Stomach smooth muscle (tissue), 2 donors: ENCODE results near the gene ZMYND15.

Source experiments
- H3K27ac ChIP-seq: one replicate; pipeline ENCODE4 v1.7.0; 2013; ENCODE audit warnings: mild to moderate bottlenecking, low read length, inconsistent platforms
- H3K27me3 ChIP-seq, 2 donors: one replicate each; pipeline ENCODE4 v1.7.0; 2013; ENCODE audit warnings: low read length in 2 of 2; ENCODE audit not compliant: insufficient read depth in 2 of 2, control insufficient read depth in 1 of 2
- H3K36me3 ChIP-seq, 2 donors: one replicate each; pipeline ENCODE4 v1.7.0; 2013; ENCODE audit warnings: low read length in 2 of 2; ENCODE audit not compliant: control insufficient read depth in 2 of 2, insufficient read depth in 2 of 2
- H3K4me1 ChIP-seq: one replicate; pipeline ENCODE4 v1.7.0; 2013; ENCODE audit warnings: low read length; ENCODE audit not compliant: control insufficient read depth, insufficient read depth
- H3K4me3 ChIP-seq, 2 donors: one replicate each; pipeline ENCODE4 v1.7.0; 2013; ENCODE audit warnings: low read length in 2 of 2
- H3K9ac ChIP-seq, 2 donors: one replicate each; pipeline ENCODE4 v1.7.0; 2013; ENCODE audit warnings: low read length in 2 of 2, mild to moderate bottlenecking in 1 of 2
- H3K9me3 ChIP-seq, 2 donors: one replicate each; pipeline ENCODE4 v1.7.0; 2013; ENCODE audit warnings: low read length in 2 of 2; ENCODE audit not compliant: control insufficient read depth in 2 of 2
- donor health status: healthy.
- donor health status: Pancreatic carcinoma.

Gene ZMYND15

GRCh38 chr17:4768298-4768697 is 28.7 kb downstream of the ZMYND15 start:
- Histone ChIP-seq H3K4me1 (no peaks in the 10 kb centered on the region), H3K27me3 (peaks cover 2 to 3% of the 10 kb centered on the region in 2 donors), H3K9ac (no peak overlapping the region), H3K9me3 (no peaks in the 10 kb centered on the region), H3K27ac (no peak overlapping the region), H3K4me3 (no peak overlapping the region), H3K36me3 (no peaks in the 10 kb centered on the region)

- H3K4me1 ChIP-seq: no peaks in the 10 kb centered on the region
- no peaks in the 10 kb centered on the region for H3K36me3 ChIP-seq
- no peak overlapping the region for H3K4me3 ChIP-seq
- H3K27me3 ChIP-seq: peaks cover 2 to 3% of the 10 kb centered on the region in 2 donors
- H3K9me3 ChIP-seq: no peaks in the 10 kb centered on the region
- H3K27ac ChIP-seq: no peak overlapping the region
- H3K9ac ChIP-seq: no peak overlapping the region
Observed at GRCh38 chr17:4769628-4770027, 30.0 kb downstream of the ZMYND15 start.

DNA sequence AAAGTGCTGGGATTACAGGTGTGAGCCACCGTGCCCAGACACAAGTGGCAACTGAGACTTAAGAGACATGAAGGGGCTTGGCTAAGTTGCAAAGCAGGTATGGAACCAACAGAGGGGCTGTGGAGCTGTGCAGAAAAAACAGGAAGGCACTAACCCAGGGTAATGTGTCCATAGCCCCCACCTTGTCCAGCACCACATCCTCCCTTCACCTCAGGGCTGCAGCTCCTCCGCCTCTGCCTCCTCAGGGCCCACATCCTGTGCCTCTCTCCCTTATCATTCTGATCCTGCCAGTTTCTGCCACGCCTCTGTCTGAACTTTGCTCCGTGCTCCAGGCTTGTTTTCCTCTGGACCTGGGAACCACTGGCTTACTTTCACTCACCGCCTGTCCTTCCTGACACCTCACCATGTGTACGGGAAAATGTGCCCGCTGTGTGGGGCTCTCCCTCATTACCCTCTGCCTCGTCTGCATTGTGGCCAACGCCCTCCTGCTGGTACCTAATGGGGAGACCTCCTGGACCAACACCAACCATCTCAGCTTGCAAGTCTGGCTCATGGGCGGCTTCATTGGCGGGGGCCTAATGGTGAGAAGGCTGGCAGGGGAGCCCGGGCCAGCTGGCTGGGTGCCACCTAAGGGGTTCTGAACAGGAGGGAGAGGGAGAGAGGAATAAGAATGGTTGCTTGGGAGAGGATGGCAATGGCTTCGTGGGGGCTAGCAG is 32.0 kb downstream of the ZMYND15 start, which contains the start of gene TM4SF5:
TM4SF5 (plus strand) TSS at position 368 of the 716 bp plus-strand sequence; CDS start at position 405, 37 bp downstream.
- Histone ChIP-seq H3K27me3 (peaks cover 2 to 3% of the 10 kb centered on the region in 2 donors), H3K36me3 (no peaks in the 10 kb centered on the region), H3K9ac (no peak within 1 kb of the TSS), H3K27ac (no peak within 1 kb of the TSS), H3K9me3 (no peaks in the 10 kb centered on the region), H3K4me3 (no peak within 1 kb of the TSS), H3K4me1 (no peaks in the 10 kb centered on the region)

- H3K9me3 ChIP-seq: no peaks in the 10 kb centered on the region
- no peak overlapping the region for H3K27ac ChIP-seq
- H3K9ac ChIP-seq: no peak overlapping the region
- no peaks in the 10 kb centered on the region for H3K4me1 ChIP-seq
- peaks cover 2 to 3% of the 10 kb centered on the region in 2 donors for H3K27me3 ChIP-seq
- no peaks in the 10 kb centered on the region for H3K36me3 ChIP-seq
- H3K4me3 ChIP-seq: no peak overlapping the region
Observed at GRCh38 chr17:4772235-4772613, 32.6 kb downstream of the ZMYND15 start.

DNA sequence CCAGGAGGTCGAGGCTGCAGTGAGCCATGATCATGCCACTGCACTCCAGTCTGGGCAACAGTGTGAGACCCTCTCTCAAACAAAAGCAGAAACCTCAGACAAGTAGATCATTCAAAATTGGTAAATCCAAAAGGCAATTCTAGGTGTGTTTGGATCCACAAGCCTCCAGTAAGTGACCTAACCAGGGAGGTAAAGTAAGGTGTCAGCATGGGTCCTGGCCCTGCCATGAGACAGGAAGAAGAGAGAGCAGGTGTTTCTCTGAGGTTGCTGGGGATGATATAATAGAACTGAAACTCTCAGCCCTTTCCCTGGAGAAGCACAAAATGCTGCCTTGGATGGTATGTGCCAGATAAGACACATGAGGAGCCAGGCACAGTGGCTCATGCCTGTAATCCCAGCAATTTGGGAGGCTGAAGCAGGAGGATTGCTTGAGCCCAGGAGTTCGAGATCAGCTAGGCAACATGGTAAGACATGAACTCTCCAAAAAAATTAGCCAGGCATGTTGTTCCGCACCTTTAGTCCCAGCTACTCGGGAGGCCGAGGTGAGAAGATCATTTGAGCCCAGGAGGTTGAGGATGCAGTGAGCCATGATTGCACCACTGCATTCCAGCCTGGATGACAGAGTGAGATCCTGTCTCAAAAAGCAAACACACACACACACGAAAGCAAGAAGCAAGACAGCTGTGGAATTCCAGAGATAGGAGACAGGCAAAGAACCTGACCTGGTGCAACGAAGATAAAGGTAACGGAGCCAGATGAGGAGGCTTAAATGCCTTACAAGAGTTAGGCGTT is 38.5 kb downstream of the ZMYND15 start:
- no peaks in the 10 kb centered on the region for H3K9me3 ChIP-seq
- no peaks in the 10 kb centered on the region for H3K36me3 ChIP-seq
- H3K4me1 ChIP-seq: no peaks in the 10 kb centered on the region
- H3K9ac ChIP-seq: no peak overlapping the region
- H3K27ac ChIP-seq: no peak overlapping the region
- H3K4me3 ChIP-seq: no peak overlapping the region
- H3K27me3 ChIP-seq: peaks cover 15 to 17% of the 10 kb centered on the region in 2 donors

- Histone ChIP-seq H3K27me3 (peaks cover 23% of the 10 kb centered on the region in 2 donors), H3K4me1 (peaks cover 5% of the 10 kb centered on the region), H3K27ac (no peak overlapping the region), H3K36me3 (no peaks in the 10 kb centered on the region), H3K9me3 (no peaks in the 10 kb centered on the region), H3K9ac (no peak overlapping the region), H3K4me3 (no peak overlapping the region)
Observed at GRCh38 chr17:4780325-4780955, 40.8 kb downstream of the ZMYND15 start.

GRCh38 chr17:4782652-4783051 is 43.0 kb downstream of the ZMYND15 start:
- no peak overlapping the region for H3K27ac ChIP-seq
- H3K27me3 ChIP-seq: peaks cover 27 to 28% of the 10 kb centered on the region in 2 donors
- no peaks in the 10 kb centered on the region for H3K9me3 ChIP-seq

GRCh38 chr17:4785311-4786105 is 45.9 kb downstream of the ZMYND15 start:
- no peaks in the 10 kb centered on the region for H3K9me3 ChIP-seq
- H3K27me3 ChIP-seq: peaks cover 20 to 25% of the 10 kb centered on the region in 2 donors
- H3K4me3 ChIP-seq: peak overlapping the region; percentile 68 to 75
- peaks cover 32% of the 10 kb centered on the region for H3K4me1 ChIP-seq
- peak overlapping the region; percentile 21 to 24 for H3K9ac ChIP-seq
- no peak overlapping the region for H3K27ac ChIP-seq
- H3K36me3 ChIP-seq: no peaks in the 10 kb centered on the region

More at GRCh38 chr17:4782652-4783051, 43.0 kb downstream of the ZMYND15 start:
- no peak overlapping the region for H3K4me3 ChIP-seq
- peaks cover 19% of the 10 kb centered on the region for H3K4me1 ChIP-seq
- H3K36me3 ChIP-seq: no peaks in the 10 kb centered on the region
- no peak overlapping the region for H3K9ac ChIP-seq

- H3K27ac ChIP-seq: no peak within 1 kb of the TSS
- no peaks in the 10 kb centered on the region for H3K36me3 ChIP-seq
- peaks cover 17 to 22% of the 10 kb centered on the region in 2 donors for H3K27me3 ChIP-seq
- H3K4me1 ChIP-seq: peaks cover 35% of the 10 kb centered on the region
- H3K9ac ChIP-seq: peak within 1 kb of the TSS; percentile 24 to 36
- H3K4me3 ChIP-seq: peak within 1 kb of the TSS; percentile 68 to 75
- H3K9me3 ChIP-seq: no peaks in the 10 kb centered on the region
Observed at GRCh38 chr17:4786106-4786511, 46.5 kb downstream of the ZMYND15 start, which contains the start of gene VMO1. Gene VMO1, minus strand, starts transcription at chr17:4786364. Its CDS starts 12 bp downstream, at chr17:4786352.

DNA sequence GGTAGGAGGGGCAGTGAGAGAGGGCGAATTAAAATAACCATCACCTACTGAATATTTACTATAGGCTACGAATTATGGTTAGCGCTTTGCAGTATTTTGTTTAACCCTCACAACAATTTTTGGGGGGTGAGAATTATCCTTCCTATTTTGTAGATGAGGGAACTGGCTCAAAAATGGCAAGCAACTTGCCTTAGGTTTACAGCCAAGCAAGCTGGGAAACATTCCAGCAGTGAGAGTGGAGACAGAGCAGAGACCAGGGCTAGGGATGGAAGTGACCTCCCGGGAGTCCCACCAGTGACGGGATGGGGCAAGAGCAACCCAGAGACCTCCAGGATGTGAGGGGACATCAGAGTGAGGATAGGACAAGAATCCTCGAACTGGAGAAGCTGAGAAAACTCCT is 46.9 kb downstream of the ZMYND15 start:
- Histone ChIP-seq H3K27me3 (peaks cover 17 to 22% of the 10 kb centered on the region in 2 donors), H3K9me3 (no peaks in the 10 kb centered on the region), H3K9ac (peak overlapping the region; percentile 18 to 36), H3K4me1 (peaks cover 35% of the 10 kb centered on the region), H3K4me3 (peak overlapping the region; percentile 68 to 75), H3K27ac (no peak overlapping the region), H3K36me3 (no peaks in the 10 kb centered on the region)
